GM12874 (cell line): ENCODE measurements around the gene LCN1.

Experiments used
- TF ChIP-seq, protein P1 (sequence below): IDR thresholded peaks from 2 replicates; pipeline ENCODE4 v1.5.1; 2011; ENCODE audit warnings: low read depth, mild to moderate bottlenecking, control low read depth, low read length, moderate library complexity; ENCODE audit not compliant: insufficient read depth

Gene LCN1

DNA sequence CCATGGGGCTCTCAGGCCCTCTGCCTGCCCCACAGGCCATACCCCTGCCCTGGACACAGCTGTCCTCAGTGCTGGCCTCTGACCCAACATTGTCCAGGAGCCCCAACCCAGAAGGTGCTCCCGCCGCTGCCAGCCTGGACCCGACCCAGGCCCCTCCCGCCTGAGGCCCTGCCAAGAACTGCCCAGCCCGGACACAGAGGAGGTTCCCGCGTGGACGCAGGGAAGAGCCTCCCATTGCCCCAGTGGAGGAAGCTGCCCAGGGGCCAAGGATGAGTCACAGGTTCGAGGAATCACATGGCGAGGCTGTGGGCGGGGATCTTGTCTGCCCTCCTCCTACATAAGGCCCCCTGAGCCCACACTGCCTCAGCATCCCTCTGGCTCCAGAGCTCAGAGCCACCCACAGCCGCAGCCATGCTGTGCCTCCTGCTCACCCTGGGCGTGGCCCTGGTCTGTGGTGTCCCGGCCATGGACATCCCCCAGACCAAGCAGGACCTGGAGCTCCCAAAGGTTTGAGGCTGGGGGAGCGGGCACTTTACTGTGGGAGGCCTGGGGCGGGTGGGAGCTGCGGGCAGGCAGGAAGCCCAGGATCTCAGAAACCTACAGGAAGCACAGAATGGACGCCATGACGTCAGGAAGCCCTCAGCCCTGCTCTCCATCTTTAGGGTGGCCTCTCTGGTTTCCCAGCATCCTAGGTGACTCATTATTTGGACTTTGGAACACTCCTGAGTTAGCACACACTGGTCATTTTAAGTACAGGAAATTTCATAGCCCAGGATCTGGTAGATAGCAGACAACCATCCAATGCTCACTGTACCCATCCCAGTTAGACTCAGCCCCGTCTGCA is 40.4 kb downstream of the LCN1 start, which contains the start of gene PAEP:
Gene PAEP, plus strand, starts transcription at position 366 of the 844 bp plus-strand sequence.
- TF ChIP-seq, protein P1, sequence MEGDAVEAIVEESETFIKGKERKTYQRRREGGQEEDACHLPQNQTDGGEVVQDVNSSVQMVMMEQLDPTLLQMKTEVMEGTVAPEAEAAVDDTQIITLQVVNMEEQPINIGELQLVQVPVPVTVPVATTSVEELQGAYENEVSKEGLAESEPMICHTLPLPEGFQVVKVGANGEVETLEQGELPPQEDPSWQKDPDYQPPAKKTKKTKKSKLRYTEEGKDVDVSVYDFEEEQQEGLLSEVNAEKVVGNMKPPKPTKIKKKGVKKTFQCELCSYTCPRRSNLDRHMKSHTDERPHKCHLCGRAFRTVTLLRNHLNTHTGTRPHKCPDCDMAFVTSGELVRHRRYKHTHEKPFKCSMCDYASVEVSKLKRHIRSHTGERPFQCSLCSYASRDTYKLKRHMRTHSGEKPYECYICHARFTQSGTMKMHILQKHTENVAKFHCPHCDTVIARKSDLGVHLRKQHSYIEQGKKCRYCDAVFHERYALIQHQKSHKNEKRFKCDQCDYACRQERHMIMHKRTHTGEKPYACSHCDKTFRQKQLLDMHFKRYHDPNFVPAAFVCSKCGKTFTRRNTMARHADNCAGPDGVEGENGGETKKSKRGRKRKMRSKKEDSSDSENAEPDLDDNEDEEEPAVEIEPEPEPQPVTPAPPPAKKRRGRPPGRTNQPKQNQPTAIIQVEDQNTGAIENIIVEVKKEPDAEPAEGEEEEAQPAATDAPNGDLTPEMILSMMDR: no peak

DNA sequence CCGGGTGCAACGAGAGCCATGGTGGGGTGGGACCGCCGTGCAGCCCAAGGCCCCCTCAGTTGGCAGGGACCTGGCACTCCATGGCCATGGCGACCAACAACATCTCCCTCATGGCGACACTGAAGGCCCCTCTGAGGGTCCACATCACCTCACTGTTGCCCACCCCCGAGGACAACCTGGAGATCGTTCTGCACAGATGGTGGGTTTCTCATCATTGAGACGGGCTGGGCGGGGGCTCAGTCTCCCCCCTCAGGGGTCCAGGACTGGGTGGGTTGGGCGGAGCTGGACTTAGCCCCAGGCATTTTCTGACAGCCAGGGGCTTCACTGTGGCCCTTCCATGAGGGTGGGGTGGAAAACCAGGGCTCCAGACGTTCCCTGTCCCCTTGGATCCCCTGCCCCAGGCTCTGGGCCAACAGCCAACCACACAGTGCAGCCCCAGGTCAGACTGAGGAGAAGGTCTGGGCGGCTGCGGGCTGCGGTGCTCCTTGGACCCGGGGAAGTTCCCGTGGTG is 41.0 kb downstream of the LCN1 start:
- TF ChIP-seq, protein P1: no peak

DNA sequence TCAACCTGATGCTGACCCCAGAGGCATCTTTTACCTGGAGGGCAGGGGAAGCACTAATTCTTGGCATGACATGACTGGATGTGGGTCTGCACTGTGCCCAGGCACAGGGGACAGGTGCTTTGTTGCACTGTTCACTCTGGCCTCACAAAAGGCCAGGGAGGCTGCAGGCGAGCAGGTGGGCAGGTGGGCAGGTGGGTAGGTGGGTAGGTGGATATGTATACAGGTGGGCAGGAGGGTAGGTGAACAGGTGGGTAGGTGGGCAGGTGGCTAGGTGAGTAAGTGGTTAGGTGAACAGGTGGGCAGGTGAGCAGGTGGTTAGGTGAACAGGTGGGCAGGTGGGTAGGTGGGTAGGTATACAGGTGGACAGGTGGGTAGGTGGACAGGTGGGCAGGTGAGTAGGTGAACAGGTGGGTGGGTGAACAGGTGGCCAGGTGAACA is 41.8 kb downstream of the LCN1 start:
- TF ChIP-seq, protein P1: no peak

DNA sequence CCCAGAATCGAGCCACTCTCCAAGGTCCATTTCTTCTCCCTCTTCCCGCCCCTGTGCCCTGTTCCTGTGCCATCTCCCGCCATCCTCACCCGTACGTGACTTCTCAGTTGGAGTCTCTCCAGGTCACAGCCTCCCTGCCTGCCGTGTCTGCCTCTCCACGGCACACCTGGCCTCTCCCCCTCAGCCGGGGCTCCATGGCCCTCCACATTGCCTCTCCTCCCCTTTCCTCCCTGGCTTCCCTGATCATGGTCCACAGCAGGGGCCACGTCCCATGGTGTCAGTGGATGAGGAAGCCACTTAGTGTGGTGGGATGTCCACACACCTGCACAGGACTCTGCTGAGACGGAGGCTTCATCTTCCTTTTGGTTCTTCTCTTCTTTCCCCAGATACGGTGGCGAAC is 42.6 kb downstream of the LCN1 start:
- TF ChIP-seq, protein P1: no peak

DNA sequence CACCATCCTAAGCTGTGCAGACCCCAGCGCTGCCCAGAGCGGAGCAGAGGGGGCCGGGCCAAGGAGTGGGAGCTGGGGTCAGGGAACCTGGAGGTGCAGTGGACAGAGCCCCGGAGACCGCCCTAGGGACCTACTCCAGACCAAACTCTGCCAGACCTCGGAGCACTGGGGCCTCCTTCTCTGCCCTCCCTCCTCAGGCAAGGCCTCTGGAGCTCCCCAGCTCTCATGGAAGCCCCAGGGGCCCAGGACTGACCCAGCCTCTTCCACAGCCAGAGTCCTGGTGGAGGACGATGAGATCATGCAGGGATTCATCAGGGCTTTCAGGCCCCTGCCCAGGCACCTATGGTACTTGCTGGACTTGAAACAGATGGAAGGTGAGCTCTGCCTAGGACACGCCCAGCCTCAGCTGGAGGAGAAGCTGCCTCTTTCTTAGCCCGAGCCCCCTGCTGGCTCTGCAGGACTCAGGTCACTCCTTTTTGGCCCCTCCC is 43.9 kb downstream of the LCN1 start:
- TF ChIP-seq, protein P1: no peak

DNA sequence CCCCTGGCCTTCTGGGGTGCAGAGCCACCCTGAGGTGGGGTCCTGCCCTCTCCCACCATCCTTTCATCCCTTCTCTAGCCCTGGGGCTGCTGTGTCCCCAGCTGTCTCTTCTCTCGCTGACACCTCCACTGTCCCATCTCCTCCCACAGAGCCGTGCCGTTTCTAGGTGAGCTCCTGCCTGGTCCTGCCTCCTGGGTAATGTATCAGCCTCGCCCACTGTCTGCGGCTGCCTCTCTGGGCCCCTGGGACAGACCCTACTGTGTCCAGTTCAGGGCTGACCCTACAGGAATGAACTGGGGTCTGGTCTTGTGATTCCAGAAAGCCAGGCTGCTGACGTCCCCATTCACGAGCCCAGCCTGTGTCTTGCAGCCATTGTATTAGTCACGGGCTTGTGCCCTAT is 44.4 kb downstream of the LCN1 start:
- TF ChIP-seq, protein P1: no peak

DNA sequence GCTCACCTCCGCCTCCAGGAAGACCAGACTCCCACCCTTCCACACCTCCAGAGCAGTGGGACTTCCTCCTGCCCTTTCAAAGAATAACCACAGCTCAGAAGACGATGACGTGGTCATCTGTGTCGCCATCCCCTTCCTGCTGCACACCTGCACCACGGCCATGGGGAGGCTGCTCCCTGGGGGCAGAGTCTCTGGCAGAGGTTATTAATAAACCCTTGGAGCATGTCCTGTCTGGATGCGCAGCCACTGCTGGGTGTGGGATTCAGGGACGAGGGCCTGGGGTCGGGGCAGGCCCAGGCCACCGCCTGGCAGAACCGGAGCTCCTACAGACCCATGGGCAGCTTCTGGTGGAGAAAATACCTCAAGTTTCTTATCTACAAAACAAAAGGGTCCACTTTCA is 45.3 kb downstream of the LCN1 start:
- TF ChIP-seq, protein P1: no peak
